Astrocyte (in vitro differentiated cells and primary cell): ENCODE results near the gene YEATS4.

ENCODE experiments used
- EZH2 ChIP-seq: IDR thresholded peaks from 2 replicates; pipeline ENCODE4 v1.6.1; 2012; ENCODE audit warnings: mild to moderate bottlenecking, low read length, inconsistent platforms; ENCODE audit not compliant: insufficient read depth
- TF ChIP-seq, protein P1 (sequence below): IDR thresholded peaks from 2 replicates; pipeline ENCODE4 v1.5.1; 2011; ENCODE audit warnings: low read depth, mild to moderate bottlenecking, inconsistent platforms, low read length, moderate library complexity; ENCODE audit not compliant: insufficient read depth

- TF ChIP-seq, protein P1, sequence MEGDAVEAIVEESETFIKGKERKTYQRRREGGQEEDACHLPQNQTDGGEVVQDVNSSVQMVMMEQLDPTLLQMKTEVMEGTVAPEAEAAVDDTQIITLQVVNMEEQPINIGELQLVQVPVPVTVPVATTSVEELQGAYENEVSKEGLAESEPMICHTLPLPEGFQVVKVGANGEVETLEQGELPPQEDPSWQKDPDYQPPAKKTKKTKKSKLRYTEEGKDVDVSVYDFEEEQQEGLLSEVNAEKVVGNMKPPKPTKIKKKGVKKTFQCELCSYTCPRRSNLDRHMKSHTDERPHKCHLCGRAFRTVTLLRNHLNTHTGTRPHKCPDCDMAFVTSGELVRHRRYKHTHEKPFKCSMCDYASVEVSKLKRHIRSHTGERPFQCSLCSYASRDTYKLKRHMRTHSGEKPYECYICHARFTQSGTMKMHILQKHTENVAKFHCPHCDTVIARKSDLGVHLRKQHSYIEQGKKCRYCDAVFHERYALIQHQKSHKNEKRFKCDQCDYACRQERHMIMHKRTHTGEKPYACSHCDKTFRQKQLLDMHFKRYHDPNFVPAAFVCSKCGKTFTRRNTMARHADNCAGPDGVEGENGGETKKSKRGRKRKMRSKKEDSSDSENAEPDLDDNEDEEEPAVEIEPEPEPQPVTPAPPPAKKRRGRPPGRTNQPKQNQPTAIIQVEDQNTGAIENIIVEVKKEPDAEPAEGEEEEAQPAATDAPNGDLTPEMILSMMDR: no peak
- TF ChIP-seq EZH2: no peak
These were observed 38.2 kb upstream of the YEATS4 start for GRCh38 chr12:69321351-69321750.
